ENCODE measurements around the gene UNC5CL. TPM values are rescaled to one million over a fixed set of nuclear protein-coding genes. Genes with fewer than 3 reads are reported as not detected.

The UNC5CL gene
- total RNA-seq, 1 experiment from 2014 or later = 0.81 TPM

DNA sequence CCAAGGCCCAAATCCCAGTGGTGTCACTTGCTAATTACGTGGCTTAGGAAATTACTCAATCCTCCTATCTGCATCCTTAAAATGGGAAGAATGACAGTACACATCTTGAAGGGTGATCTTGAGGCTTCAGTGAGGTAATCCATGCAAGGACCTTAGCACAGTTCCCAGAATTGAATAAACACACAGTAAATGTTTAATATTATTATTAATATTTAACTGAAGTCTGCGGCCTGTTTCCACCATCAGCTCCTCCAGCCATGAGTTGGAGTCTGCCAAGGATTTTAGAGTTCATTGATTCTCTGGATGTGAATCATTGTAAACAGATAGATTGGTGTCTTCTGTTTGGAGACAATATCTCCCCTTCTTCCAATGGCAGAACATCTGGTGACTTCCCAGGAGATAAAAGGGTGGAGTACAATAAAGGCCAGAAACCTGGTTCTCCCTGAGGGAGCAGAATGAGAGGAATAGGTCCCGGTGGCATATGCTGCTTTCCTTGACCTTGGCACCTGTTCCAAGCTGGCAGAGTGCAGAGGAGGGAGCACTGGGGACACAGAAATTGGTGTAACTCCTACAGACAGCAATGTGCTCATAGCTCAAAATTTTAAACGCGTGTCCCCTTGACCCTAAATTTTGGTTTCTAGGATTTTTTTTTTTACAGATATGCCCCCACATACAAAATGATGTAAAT lies 25.4 kb downstream of the UNC5CL start:
- H3K4me1 ChIP-seq (ENCODE audit: insufficient read depth, low read length) = peaks cover 2% of the 10 kb centered on the region; the same call in 1 of the 2 replicates
- H3K14ac ChIP-seq (ENCODE audit: insufficient read depth, low read length) = no peak overlapping the region
- no peak overlapping the region for H2BK20ac ChIP-seq (ENCODE audit: low read depth, low read length, poor library complexity, severe bottlenecking)
- no peak overlapping the region for H3K4me2 ChIP-seq (ENCODE audit: insufficient read depth, insufficient read length, low read length)
- no peak overlapping the region for H4K5ac ChIP-seq (ENCODE audit: insufficient read length, low read depth, low read length)
- peaks cover 2 to 5% of the 10 kb centered on the region in 2 experiments; a peak in 3 of 4 replicates for H3K4me1 Mint-ChIP-seq
- no peak overlapping the region for H2BK15ac ChIP-seq (ENCODE audit: low read depth, low read length)
- H3K27me3 ChIP-seq (ENCODE audit: insufficient read depth, low read length) = no peaks in the 10 kb centered on the region
- no peak overlapping the region for H2BK12ac ChIP-seq (ENCODE audit: insufficient read length, low read depth, low read length)
- DNase-seq = no peak
- H2BK120ac ChIP-seq (ENCODE audit: low read depth, low read length, poor library complexity, severe bottlenecking) = no peak overlapping the region
- no peak overlapping the region for H3K27ac ChIP-seq (ENCODE audit: insufficient read length, low read depth, low read length)
- no peak overlapping the region for H3K4me3 Mint-ChIP-seq
- no peaks in the 10 kb centered on the region for H3K23me2 ChIP-seq (ENCODE audit: insufficient read length, low read depth, low read length, poor library complexity, severe bottlenecking)
- H3K36me3 Mint-ChIP-seq (ENCODE audit: insufficient read depth in 1 of 3, low read depth in 3 of 3) = no peaks in the 10 kb centered on the region
- H3K9me3 ChIP-seq (ENCODE audit: control insufficient read depth, low read depth, low read length) = no peaks in the 10 kb centered on the region
- no peaks in the 10 kb centered on the region for H3K79me1 ChIP-seq (ENCODE audit: insufficient read depth, low read depth, low read length, poor library complexity, severe bottlenecking)
- H4K8ac ChIP-seq (replicated peaks; ENCODE audit: insufficient read length, low read depth, low read length) = no peak overlapping the region
- H3K27ac Mint-ChIP-seq = no peak overlapping the region; a peak in 1 of 7 replicates
- no peak overlapping the region for H4K91ac ChIP-seq (ENCODE audit: insufficient read length, low read depth, low read length)
- no peaks in the 10 kb centered on the region for H3K79me2 ChIP-seq (ENCODE audit: insufficient read depth, low read length)
- H3K23ac ChIP-seq (ENCODE audit: insufficient read length, low read depth, low read length) = no peak overlapping the region
- peaks cover 4% of the 10 kb centered on the region; the same call in 1 of the 2 replicates for H3K27me3 Mint-ChIP-seq (ENCODE audit: low read depth)
- no peak overlapping the region for H2BK5ac ChIP-seq (ENCODE audit: insufficient read length, low read length)
- H3K9ac ChIP-seq (ENCODE audit: extremely low read depth, insufficient read length, low read length) = no peak overlapping the region
- TF ChIP-seq, protein P1, sequence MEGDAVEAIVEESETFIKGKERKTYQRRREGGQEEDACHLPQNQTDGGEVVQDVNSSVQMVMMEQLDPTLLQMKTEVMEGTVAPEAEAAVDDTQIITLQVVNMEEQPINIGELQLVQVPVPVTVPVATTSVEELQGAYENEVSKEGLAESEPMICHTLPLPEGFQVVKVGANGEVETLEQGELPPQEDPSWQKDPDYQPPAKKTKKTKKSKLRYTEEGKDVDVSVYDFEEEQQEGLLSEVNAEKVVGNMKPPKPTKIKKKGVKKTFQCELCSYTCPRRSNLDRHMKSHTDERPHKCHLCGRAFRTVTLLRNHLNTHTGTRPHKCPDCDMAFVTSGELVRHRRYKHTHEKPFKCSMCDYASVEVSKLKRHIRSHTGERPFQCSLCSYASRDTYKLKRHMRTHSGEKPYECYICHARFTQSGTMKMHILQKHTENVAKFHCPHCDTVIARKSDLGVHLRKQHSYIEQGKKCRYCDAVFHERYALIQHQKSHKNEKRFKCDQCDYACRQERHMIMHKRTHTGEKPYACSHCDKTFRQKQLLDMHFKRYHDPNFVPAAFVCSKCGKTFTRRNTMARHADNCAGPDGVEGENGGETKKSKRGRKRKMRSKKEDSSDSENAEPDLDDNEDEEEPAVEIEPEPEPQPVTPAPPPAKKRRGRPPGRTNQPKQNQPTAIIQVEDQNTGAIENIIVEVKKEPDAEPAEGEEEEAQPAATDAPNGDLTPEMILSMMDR (conservative IDR thresholded peaks at IDR 0.05) = no peak
- H3T11ph ChIP-seq (ENCODE audit: low read length) = no peak overlapping the region
- H2AK5ac ChIP-seq (ENCODE audit: insufficient read length, low read length) = no peak overlapping the region
- H3K18ac ChIP-seq (ENCODE audit: insufficient read length, low read depth, low read length) = no peak overlapping the region
- no peak overlapping the region for H2AFZ ChIP-seq (ENCODE audit: low read length)
- H4K20me1 ChIP-seq (ENCODE audit: control insufficient read depth, insufficient read depth, insufficient read length) = no peaks in the 10 kb centered on the region
- H3K4ac ChIP-seq (ENCODE audit: low read depth, low read length) = no peak overlapping the region
- no peaks in the 10 kb centered on the region; a peak in 1 of 5 replicates for H3K9me3 Mint-ChIP-seq
- H3K56ac ChIP-seq (ENCODE audit: insufficient read length, low read depth, low read length) = no peak overlapping the region
- no CpG with 5 or more reads among the region's 5 CpGs for WGBS (ENCODE audit: extremely low coverage, insufficient read length, low lambda C conversion rate)
